HUES6 (cell line): ENCODE measurements around the gene SKAP1.

Experiments
- H3K27ac ChIP-seq: 2 replicates; pipeline ENCODE4 v1.7.0; 2013; ENCODE audit warnings: low read depth, mild to moderate bottlenecking, low read length, inconsistent platforms
- H3K27me3 ChIP-seq: 2 replicates; pipeline ENCODE4 v1.6.1; 2013; ENCODE audit warnings: low read length; ENCODE audit not compliant: control insufficient read depth, insufficient read depth
- H3K36me3 ChIP-seq: 2 replicates; pipeline ENCODE4 v1.6.1; 2013; ENCODE audit warnings: low read length; ENCODE audit not compliant: control insufficient read depth, insufficient read depth
- H3K4me1 ChIP-seq: 2 replicates; pipeline ENCODE4 v1.6.1; 2013; ENCODE audit warnings: low read length; ENCODE audit not compliant: control insufficient read depth, insufficient read depth
- H3K4me3 ChIP-seq: 2 replicates; pipeline ENCODE4 v1.5.1; 2013; ENCODE audit warnings: low read depth, low read length
- H3K9ac ChIP-seq: one replicate; pipeline ENCODE4 v1.6.1; 2013; ENCODE audit warnings: mild to moderate bottlenecking, low read length
- H3K9me3 ChIP-seq: 2 replicates; pipeline ENCODE4 v1.6.1; 2013; ENCODE audit warnings: low read depth, low read length; ENCODE audit not compliant: control insufficient read depth, insufficient read depth

The SKAP1 gene

GRCh38 chr17:48228720-48229119 is 201.3 kb downstream of the SKAP1 start:
- no peaks in the 10 kb centered on the region for H3K36me3 ChIP-seq
- no peak overlapping the region for H3K9ac ChIP-seq
- peaks cover 10% of the 10 kb centered on the region for H3K4me1 ChIP-seq
- H3K27ac ChIP-seq: no peak overlapping the region
- no peaks in the 10 kb centered on the region for H3K9me3 ChIP-seq
- no peaks in the 10 kb centered on the region for H3K27me3 ChIP-seq
- no peak overlapping the region for H3K4me3 ChIP-seq

- Histone ChIP-seq H3K27me3 (no peaks in the 10 kb centered on the region), H3K4me3 (no peak overlapping the region), H3K9ac (no peak overlapping the region)
Observed at GRCh38 chr17:48225725-48226567, 204.1 kb downstream of the SKAP1 start.

GRCh38 chr17:48223945-48224344 is 206.1 kb downstream of the SKAP1 start:
- H3K9ac ChIP-seq: no peak overlapping the region
- no peaks in the 10 kb centered on the region for H3K27me3 ChIP-seq
- no peaks in the 10 kb centered on the region for H3K36me3 ChIP-seq
- no peak overlapping the region for H3K27ac ChIP-seq
- H3K4me1 ChIP-seq: peaks cover 31% of the 10 kb centered on the region
- H3K4me3 ChIP-seq: no peak overlapping the region
- H3K9me3 ChIP-seq: no peaks in the 10 kb centered on the region

More at GRCh38 chr17:48225725-48226567, 204.1 kb downstream of the SKAP1 start:
- Histone ChIP-seq H3K9me3 (no peaks in the 10 kb centered on the region), H3K27ac (no peak overlapping the region), H3K4me1 (peaks cover 17% of the 10 kb centered on the region), H3K36me3 (no peaks in the 10 kb centered on the region)

GRCh38 chr17:48219617-48220016 is 210.4 kb downstream of the SKAP1 start:
- Histone ChIP-seq H3K36me3 (no peaks in the 10 kb centered on the region), H3K4me1 (peaks cover 36% of the 10 kb centered on the region), H3K27me3 (no peaks in the 10 kb centered on the region), H3K9me3 (no peaks in the 10 kb centered on the region), H3K27ac (peak overlapping the region; percentile 59; the same call in 1 of the 2 replicates), H3K4me3 (peak overlapping the region; percentile 7; the same call in 1 of the 2 replicates), H3K9ac (peak overlapping the region; percentile 53)

GRCh38 chr17:48215583-48216139 is 214.4 kb downstream of the SKAP1 start:
- Histone ChIP-seq H3K4me1 (peaks cover 33% of the 10 kb centered on the region), H3K4me3 (no peak overlapping the region), H3K9me3 (no peaks in the 10 kb centered on the region)

GRCh38 chr17:48213797-48214196 is 216.2 kb downstream of the SKAP1 start:
- Histone ChIP-seq H3K27ac (no peak overlapping the region), H3K4me3 (no peak overlapping the region), H3K36me3 (no peaks in the 10 kb centered on the region), H3K9me3 (no peaks in the 10 kb centered on the region), H3K9ac (no peak overlapping the region), H3K27me3 (no peaks in the 10 kb centered on the region), H3K4me1 (peaks cover 18% of the 10 kb centered on the region; the same call in 1 of the 2 replicates)

More at GRCh38 chr17:48215583-48216139, 214.4 kb downstream of the SKAP1 start:
- H3K27ac ChIP-seq: no peak overlapping the region
- H3K36me3 ChIP-seq: no peaks in the 10 kb centered on the region
- H3K9ac ChIP-seq: no peak overlapping the region
- no peaks in the 10 kb centered on the region for H3K27me3 ChIP-seq

GRCh38 chr17:48211787-48212186 is 218.2 kb downstream of the SKAP1 start:
- Histone ChIP-seq H3K27me3 (0 out of 2 replicates have a peak, but pooled peaks cover 2% of the 10 kb centered on the region), H3K27ac (no peak overlapping the region), H3K36me3 (no peaks in the 10 kb centered on the region), H3K9me3 (no peaks in the 10 kb centered on the region), H3K4me1 (peaks cover 6% of the 10 kb centered on the region; the same call in 1 of the 2 replicates), H3K4me3 (no peak overlapping the region), H3K9ac (no peak overlapping the region)

- H3K27ac ChIP-seq: no peak overlapping the region
- H3K27me3 ChIP-seq: 0 out of 2 replicates have a peak, but pooled peaks cover 2% of the 10 kb centered on the region
- H3K36me3 ChIP-seq: no peaks in the 10 kb centered on the region
- no peak overlapping the region for H3K4me3 ChIP-seq
- H3K9me3 ChIP-seq: no peaks in the 10 kb centered on the region
- H3K4me1 ChIP-seq: peaks cover 6% of the 10 kb centered on the region; the same call in 1 of the 2 replicates
- H3K9ac ChIP-seq: no peak overlapping the region
Observed at GRCh38 chr17:48211011-48211410, 219.0 kb downstream of the SKAP1 start.

- no peak overlapping the region for H3K27ac ChIP-seq
- H3K4me3 ChIP-seq: no peak overlapping the region
- H3K27me3 ChIP-seq: 0 out of 2 replicates have a peak, but pooled peaks cover 2% of the 10 kb centered on the region
- peaks cover 3% of the 10 kb centered on the region; the same call in 1 of the 2 replicates for H3K4me1 ChIP-seq
- no peaks in the 10 kb centered on the region for H3K36me3 ChIP-seq
- no peak overlapping the region for H3K9ac ChIP-seq
- H3K9me3 ChIP-seq: no peaks in the 10 kb centered on the region
Observed at GRCh38 chr17:48209973-48210372, 220.0 kb downstream of the SKAP1 start.

GRCh38 chr17:48207776-48208544 is 222.1 kb downstream of the SKAP1 start:
- Histone ChIP-seq H3K27me3 (0 out of 2 replicates have a peak, but pooled peaks cover 2% of the 10 kb centered on the region), H3K9me3 (no peaks in the 10 kb centered on the region), H3K4me3 (no peak overlapping the region), H3K36me3 (no peaks in the 10 kb centered on the region), H3K4me1 (no peaks in the 10 kb centered on the region), H3K27ac (no peak overlapping the region), H3K9ac (no peak overlapping the region)
